Pons (tissue), 1 donor: Measurements from ENCODE around the gene PGPEP1.
"Not testable (repeated sequence)": the region's sequence is repeated elsewhere in the genome, so short reads cannot be mapped to it uniquely, and the experiment has no call there.

Experiments used
- DNase-seq: peaks from one replicate; pipeline ENCODE4 v3.0.0-alpha.2; 2016; ENCODE audit warnings: low spot score

Gene PGPEP1

GRCh38 chr19:18308051-18308947 lies 32.1 kb upstream of the PGPEP1 start:
- DNase-seq: no peak

- DNase-seq: no peak
Measured at GRCh38 chr19:18308948-18309325, 31.5 kb upstream of the PGPEP1 start.

- DNase-seq: no peak
Measured at GRCh38 chr19:18309525-18310064, 30.8 kb upstream of the PGPEP1 start.

GRCh38 chr19:18310118-18310909 lies 30.1 kb upstream of the PGPEP1 start:
- no peak for DNase-seq

- no peak for DNase-seq
Measured at GRCh38 chr19:18310966-18311365, 29.4 kb upstream of the PGPEP1 start.

- no peak for DNase-seq
Measured at GRCh38 chr19:18311502-18312091, 28.8 kb upstream of the PGPEP1 start.

GRCh38 chr19:18312092-18312534 lies 28.3 kb upstream of the PGPEP1 start:
- no peak for DNase-seq

GRCh38 chr19:18313398-18313797 lies 27.0 kb upstream of the PGPEP1 start:
- DNase-seq: no peak

GRCh38 chr19:18317961-18318800 lies 22.2 kb upstream of the PGPEP1 start:
- no peak for DNase-seq

GRCh38 chr19:18319591-18320135 lies 20.7 kb upstream of the PGPEP1 start:
- no peak for DNase-seq

GRCh38 chr19:18320865-18321733 lies 19.3 kb upstream of the PGPEP1 start:
- no peak for DNase-seq

- DNase-seq: no peak
Measured at GRCh38 chr19:18321734-18322102, 18.7 kb upstream of the PGPEP1 start.

- no peak for DNase-seq
Measured at GRCh38 chr19:18322318-18322758, 18.1 kb upstream of the PGPEP1 start.

- peak; percentile 94 for DNase-seq
Measured at GRCh38 chr19:18322759-18323460, 17.5 kb upstream of the PGPEP1 start, which contains the start of gene LSM4. Gene LSM4 (minus strand): TSS chr19:18323076. CDS start chr19:18323020, 56 bp downstream.

GRCh38 chr19:18324373-18324731 lies 16.0 kb upstream of the PGPEP1 start:
- DNase-seq: not testable (repeated sequence)

GRCh38 chr19:18326772-18327171 lies 13.6 kb upstream of the PGPEP1 start:
- no peak for DNase-seq

- peak; percentile 99 for DNase-seq
Measured at GRCh38 chr19:18328340-18329034, 11.9 kb upstream of the PGPEP1 start.

- DNase-seq: no peak
Measured at GRCh38 chr19:18329035-18329376, 11.4 kb upstream of the PGPEP1 start.

GRCh38 chr19:18330868-18331267 lies 9.5 kb upstream of the PGPEP1 start:
- DNase-seq: no peak
